CD8-positive, alpha-beta memory T cell (primary cell): ENCODE measurements around the gene SAMD1. TPM values are rescaled to one million over a fixed set of nuclear protein-coding genes. Genes with fewer than 3 reads are reported as not detected.

ENCODE experiments used
- CTCF ChIA-PET: fragments of 350-600 bp; sonication (Branson Sonifier 250); formaldehyde crosslinking; loops from one replicate; lab custom pipeline; 2021; ENCODE audit warnings: antibody characterized with exemption; lab: Charles Lee
- POLR2A ChIA-PET: fragments of 350-600 bp; sonication (Branson Sonifier 250); formaldehyde crosslinking; loops from one replicate; lab custom pipeline; 2021; ENCODE audit warnings: antibody characterized with exemption; lab: Charles Lee
- DNase-seq, 5 donors: peaks; one replicate each; pipeline versions ENCODE4 v3.0.0 to v3.0.0-alpha.2; 2020 to 2022; ENCODE audit warnings: mixed read lengths in 1 of 5
- H3K27ac ChIP-seq: one replicate; pipeline ENCODE4 v1.7.0; 2013; ENCODE audit warnings: low read depth, mild to moderate bottlenecking, low read length, moderate library complexity
- H3K27me3 ChIP-seq: 2 replicates; pipeline ENCODE4 v1.7.0; 2013; ENCODE audit warnings: low read length, mild to moderate bottlenecking; ENCODE audit not compliant: insufficient read depth, poor library complexity, severe bottlenecking
- H3K36me3 ChIP-seq: 2 replicates; pipeline ENCODE4 v1.7.0; 2013; ENCODE audit warnings: mild to moderate bottlenecking, low read length, moderate library complexity; ENCODE audit not compliant: insufficient read depth
- H3K4me1 ChIP-seq: 2 replicates; pipeline ENCODE4 v1.7.0; 2013; ENCODE audit warnings: mild to moderate bottlenecking, low read length, moderate library complexity; ENCODE audit not compliant: insufficient read depth
- H3K4me3 ChIP-seq: 2 replicates; pipeline ENCODE4 v1.7.0; 2013; ENCODE audit warnings: mild to moderate bottlenecking, low read length
- H3K9me3 ChIP-seq: 2 replicates; pipeline ENCODE4 v1.7.0; 2013; ENCODE audit warnings: mild to moderate bottlenecking, low read length
- H3K27ac Mint-ChIP-seq, 8 donors: one replicate each; pipeline ENCODE4 v1.8.0; 2020 to 2021; ENCODE audit warnings: mixed read lengths in 8 of 8, mild to moderate bottlenecking in 6 of 8, inconsistent platforms in 3 of 8, moderate library complexity in 3 of 8
- H3K27me3 Mint-ChIP-seq, 2 donors: one replicate each; pipeline ENCODE4 v1.8.0; 2020 to 2021; ENCODE audit warnings: mixed read lengths in 2 of 2, mild to moderate bottlenecking in 1 of 2, moderate library complexity in 1 of 2
- H3K36me3 Mint-ChIP-seq, 3 donors: one replicate each; pipeline ENCODE4 v1.8.0; 2020 to 2021; ENCODE audit warnings: mixed read lengths in 3 of 3, inconsistent platforms in 1 of 3, mild to moderate bottlenecking in 1 of 3
- H3K4me1 Mint-ChIP-seq, 3 donors: one replicate each; pipeline ENCODE4 v1.8.0; 2020 to 2021; ENCODE audit warnings: mixed read lengths in 3 of 3, inconsistent platforms in 1 of 3, mild to moderate bottlenecking in 1 of 3
- H3K4me3 Mint-ChIP-seq, 7 donors: one replicate each; pipeline ENCODE4 v1.8.0; 2020 to 2021; ENCODE audit warnings: mixed read lengths in 7 of 7, mild to moderate bottlenecking in 6 of 7, moderate library complexity in 4 of 7, inconsistent platforms in 2 of 7
- H3K9me3 Mint-ChIP-seq, 5 donors: one replicate each; pipeline ENCODE4 v1.8.0; 2020 to 2022; ENCODE audit warnings: mixed read lengths in 5 of 5, mild to moderate bottlenecking in 3 of 5, moderate library complexity in 2 of 5, inconsistent platforms in 1 of 5
- polyA plus RNA-seq: library from polyadenylated mRNA; unstranded; fragments of 300-500 nt; fragmentation: Illumina TruSeq; gene quantifications from one replicate; pipeline ENCODE4 v1.2.3, GENCODE V29; 2021
- total RNA-seq, 2 experiments: library from RNA; stranded (reverse); gene quantifications; one replicate each; pipeline ENCODE4 v1.2.3, GENCODE V29; 2021

Gene SAMD1
- total and polyA plus RNA-seq, 3 experiments from 2014 or later: 2.8 to 105 (median 97.8) TPM

- Histone ChIP-seq H3K4me3 (no peak overlapping the region), H3K9me3 (no peaks in the 10 kb centered on the region), H3K27me3 (no peaks in the 10 kb centered on the region), H3K36me3 (no peaks in the 10 kb centered on the region), H3K4me1 (peaks cover 29% of the 10 kb centered on the region), H3K27ac (no peak overlapping the region)
- Mint-ChIP-seq H3K27me3 (peaks cover 0 to 4% of the 10 kb centered on the region in 2 donors), H3K4me3 (no peak overlapping the region), H3K36me3 (peaks cover 0 to 8% (median 0%) of the 10 kb centered on the region in 3 donors), H3K9me3 (no peaks in the 10 kb centered on the region), H3K27ac (peak overlapping the region in 2 of 8 donors; percentile 12 to 47), H3K4me1 (peaks cover 25 to 57% (median 27%) of the 10 kb centered on the region in 3 donors)
- no peak for DNase-seq
- POLR2A ChIA-PET: interaction anchor here (1.0 kb wide), 1 partner anchor 24 kb away, joined by 3 read pairs; the partner anchor contains the start of gene ASF1B
- CTCF ChIA-PET: interaction anchor here (5.0 kb wide), 1 partner anchor 40 kb away, joined by 28 read pairs; the partner anchor contains the start of gene MISP3
Measured at GRCh38 chr19:14112809-14113385, 22.3 kb upstream of the SAMD1 start.

- Histone ChIP-seq H3K4me1 (peaks cover 29% of the 10 kb centered on the region), H3K27ac (no peak overlapping the region), H3K4me3 (no peak overlapping the region), H3K36me3 (no peaks in the 10 kb centered on the region), H3K9me3 (no peaks in the 10 kb centered on the region), H3K27me3 (no peaks in the 10 kb centered on the region)
- Mint-ChIP-seq H3K9me3 (no peaks in the 10 kb centered on the region), H3K27me3 (peaks cover 0 to 4% of the 10 kb centered on the region in 2 donors), H3K36me3 (peaks cover 0 to 9% (median 0%) of the 10 kb centered on the region in 3 donors), H3K27ac (peak overlapping the region in 1 of 8 donors; percentile 3), H3K4me3 (no peak overlapping the region), H3K4me1 (peaks cover 25 to 53% (median 26%) of the 10 kb centered on the region in 3 donors)
- CTCF ChIA-PET: interaction anchor here (1.6 to 5.0 kb wide), 2 partner anchors 25 to 39 kb away, joined by 3 to 28 read pairs; partner anchors contain the start of gene MISP3
- POLR2A ChIA-PET: no interaction called here
- DNase-seq: no peak
Measured at GRCh38 chr19:14112051-14112808, 21.7 kb upstream of the SAMD1 start.

- Mint-ChIP-seq H3K4me3 (no peak overlapping the region), H3K36me3 (peaks cover 0 to 12% (median 0%) of the 10 kb centered on the region in 3 donors), H3K4me1 (peaks cover 20 to 48% (median 21%) of the 10 kb centered on the region in 3 donors), H3K9me3 (no peaks in the 10 kb centered on the region), H3K27ac (peak overlapping the region in 1 of 8 donors; percentile 3), H3K27me3 (peaks cover 0 to 4% of the 10 kb centered on the region in 2 donors)
- no peak for DNase-seq
- POLR2A ChIA-PET: no interaction called here
- Histone ChIP-seq H3K27ac (no peak overlapping the region), H3K36me3 (no peaks in the 10 kb centered on the region), H3K27me3 (no peaks in the 10 kb centered on the region), H3K4me1 (peaks cover 26% of the 10 kb centered on the region), H3K4me3 (no peak overlapping the region), H3K9me3 (no peaks in the 10 kb centered on the region)
- CTCF ChIA-PET: interaction anchor here (1.6 kb wide), 1 partner anchor 25 kb away, joined by 3 read pairs; no protein-coding TSS in a partner anchor
Measured at GRCh38 chr19:14111486-14111885, 20.9 kb upstream of the SAMD1 start.

DNA sequence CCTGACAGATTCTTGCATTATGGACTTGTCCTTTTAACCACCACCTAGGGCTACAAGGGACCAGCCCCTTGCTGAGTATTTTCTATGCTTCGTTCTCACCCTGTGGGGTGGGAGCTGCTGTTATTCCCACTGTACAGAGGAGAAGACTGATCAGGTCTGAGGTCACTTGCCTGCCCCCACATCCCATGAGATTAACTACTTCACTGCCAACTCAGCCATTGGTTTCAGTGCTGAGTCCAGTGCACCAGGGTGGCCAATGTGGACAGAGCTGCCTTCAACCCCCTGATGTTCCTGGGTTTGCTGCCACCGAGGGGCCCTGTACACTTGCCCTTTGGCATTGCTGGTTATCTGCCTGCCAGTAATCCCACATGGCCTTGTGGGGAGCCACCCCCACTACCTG lies 20.1 kb upstream of the SAMD1 start:
- peaks cover 0 to 4% of the 10 kb centered on the region in 2 donors for H3K27me3 Mint-ChIP-seq
- no peaks in the 10 kb centered on the region for H3K9me3 ChIP-seq
- H3K27ac Mint-ChIP-seq: peak overlapping the region in 2 of 8 donors; percentile 27 to 33
- H3K36me3 ChIP-seq: no peaks in the 10 kb centered on the region
- H3K27ac ChIP-seq: no peak overlapping the region
- ChIA-PET POLR2A (interaction anchor here (0.6 kb wide), 1 partner anchor 317 kb away, joined by 10 read pairs; no protein-coding TSS in a partner anchor), CTCF (interaction anchor here (1.6 kb wide), 1 partner anchor 26 kb away, joined by 3 read pairs; no protein-coding TSS in a partner anchor)
- H3K4me1 Mint-ChIP-seq: peaks cover 11 to 39% (median 14%) of the 10 kb centered on the region in 3 donors
- H3K27me3 ChIP-seq: no peaks in the 10 kb centered on the region
- no peaks in the 10 kb centered on the region for H3K9me3 Mint-ChIP-seq
- H3K36me3 Mint-ChIP-seq: peaks cover 0 to 20% (median 0%) of the 10 kb centered on the region in 3 donors
- no peak for DNase-seq
- peaks cover 18% of the 10 kb centered on the region for H3K4me1 ChIP-seq
- no peak overlapping the region for H3K4me3 ChIP-seq
- no peak overlapping the region for H3K4me3 Mint-ChIP-seq

GRCh38 chr19:14107581-14108461 lies 17.3 kb upstream of the SAMD1 start:
- ChIA-PET CTCF (interaction anchor here (1.0 kb wide), 1 partner anchor 12 kb away, joined by 3 read pairs; no protein-coding TSS in a partner anchor), POLR2A (no interaction called here)
- H3K27me3 Mint-ChIP-seq: no peaks in the 10 kb centered on the region
- H3K4me1 ChIP-seq: peaks cover 5% of the 10 kb centered on the region
- no peak for DNase-seq
- H3K27ac Mint-ChIP-seq: peak overlapping the region in 1 of 8 donors; percentile 58
- no peak overlapping the region for H3K4me3 Mint-ChIP-seq
- H3K36me3 Mint-ChIP-seq: peaks cover 0 to 35% (median 3%) of the 10 kb centered on the region in 3 donors
- no peaks in the 10 kb centered on the region for H3K36me3 ChIP-seq
- no peak overlapping the region for H3K27ac ChIP-seq
- no peaks in the 10 kb centered on the region for H3K9me3 ChIP-seq
- H3K4me1 Mint-ChIP-seq: peaks cover 0 to 16% (median 1%) of the 10 kb centered on the region in 3 donors
- H3K27me3 ChIP-seq: no peaks in the 10 kb centered on the region
- H3K4me3 ChIP-seq: no peak overlapping the region
- H3K9me3 Mint-ChIP-seq: no peaks in the 10 kb centered on the region

- DNase-seq: no peak
- H3K27me3 Mint-ChIP-seq: no peaks in the 10 kb centered on the region
- H3K27ac Mint-ChIP-seq: peak overlapping the region in 1 of 8 donors; percentile 57
- no peaks in the 10 kb centered on the region for H3K9me3 Mint-ChIP-seq
- H3K4me3 ChIP-seq: no peak overlapping the region
- no peak overlapping the region for H3K27ac ChIP-seq
- H3K27me3 ChIP-seq: no peaks in the 10 kb centered on the region
- no peaks in the 10 kb centered on the region for H3K9me3 ChIP-seq
- CTCF ChIA-PET: interaction anchor here (1.0 kb wide), 1 partner anchor 11 kb away, joined by 3 read pairs; no protein-coding TSS in a partner anchor
- no peak overlapping the region for H3K4me3 Mint-ChIP-seq
- peaks cover 4% of the 10 kb centered on the region for H3K4me1 ChIP-seq
- POLR2A ChIA-PET: no interaction called here
- H3K36me3 Mint-ChIP-seq: peaks cover 0 to 44% (median 3%) of the 10 kb centered on the region in 3 donors
- peaks cover 8% of the 10 kb centered on the region for H3K36me3 ChIP-seq
- peaks cover 0 to 8% (median 1%) of the 10 kb centered on the region in 3 donors for H3K4me1 Mint-ChIP-seq
Measured at GRCh38 chr19:14106840-14107239, 16.3 kb upstream of the SAMD1 start.

- Mint-ChIP-seq H3K27me3 (no peaks in the 10 kb centered on the region), H3K9me3 (no peaks in the 10 kb centered on the region), H3K4me1 (peaks cover 0 to 3% (median 0%) of the 10 kb centered on the region in 3 donors), H3K36me3 (peaks cover 3 to 51% (median 6%) of the 10 kb centered on the region in 3 donors), H3K27ac (peak overlapping the region in 1 of 8 donors; percentile 33), H3K4me3 (no peak overlapping the region)
- no peak for DNase-seq
- ChIA-PET POLR2A (interaction anchor here (0.5 to 0.7 kb wide), 3 partner anchors 10 to 219 kb away, joined by 3 to 5 read pairs (median 3); partner anchors contain the start of gene ASF1B), CTCF (interaction anchor here (1.2 kb wide), 1 partner anchor 12 kb away, joined by 3 read pairs; the partner anchor contains the start of gene PRKACA)
- H3K4me1 ChIP-seq: no peaks in the 10 kb centered on the region
- H3K36me3 ChIP-seq: peaks cover 9% of the 10 kb centered on the region
- H3K4me3 ChIP-seq: no peak overlapping the region
- no peak overlapping the region for H3K27ac ChIP-seq
- no peaks in the 10 kb centered on the region for H3K27me3 ChIP-seq
- no peaks in the 10 kb centered on the region for H3K9me3 ChIP-seq
Measured at GRCh38 chr19:14105680-14106079, 15.1 kb upstream of the SAMD1 start.
